Keratinocyte (primary cell): Measurements from ENCODE around the gene SMG7.

ENCODE experiments used
- CTCF ChIP-seq, 3 experiments: IDR thresholded peaks in 1 of 3; conservative IDR thresholded peaks in 1 of 3; optimal IDR thresholded peaks in 1 of 3; 2 replicates in 2 of 3; 3 replicates in 1 of 3; pipeline versions ENCODE3 to v1.5.1; 2011; ENCODE audit warnings: low read length in 3 of 3, mild to moderate bottlenecking in 3 of 3, moderate library complexity in 2 of 3, control low read depth in 1 of 3, inconsistent platforms in 1 of 3; ENCODE audit not compliant: insufficient read depth in 2 of 3; ENCODE audit errors: extremely low read depth in 1 of 3
- EZH2 ChIP-seq: IDR thresholded peaks from one replicate; pipeline ENCODE4 v1.6.1; 2012; ENCODE audit warnings: inconsistent platforms, mild to moderate bottlenecking, low read length, moderate library complexity

DNA sequence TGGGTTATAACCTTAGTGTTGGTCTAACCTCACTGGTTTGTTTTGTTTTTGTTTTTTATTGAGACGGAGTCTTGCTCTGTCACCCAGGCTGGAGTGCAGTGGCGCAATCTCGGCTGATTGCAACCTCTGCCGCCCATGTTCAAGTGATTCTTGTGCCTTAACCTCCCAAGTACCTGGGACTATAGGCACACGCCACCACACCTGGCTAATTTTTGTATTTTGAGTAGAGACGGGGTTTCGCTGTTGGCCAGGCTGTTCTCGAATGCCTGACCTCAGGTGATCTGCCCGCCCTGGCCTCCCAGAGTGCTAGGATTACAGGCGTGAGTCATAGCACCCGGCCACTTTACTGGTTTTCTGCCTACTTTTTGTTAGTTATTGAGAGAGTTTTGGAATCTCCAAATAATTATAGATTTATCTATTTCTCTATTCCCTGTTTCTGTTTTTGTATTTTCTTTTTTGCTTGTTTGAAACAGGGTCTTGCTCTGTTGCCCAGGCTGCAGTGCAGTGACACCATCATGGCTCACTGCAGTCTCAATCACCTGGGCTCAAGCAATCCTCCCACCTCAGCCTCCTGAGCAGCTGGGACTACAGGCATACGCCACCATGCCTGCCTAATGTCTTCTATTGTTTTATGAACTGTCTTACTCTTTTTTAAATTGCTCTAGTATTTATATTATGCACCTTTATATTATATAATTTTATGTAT is 21.4 kb downstream of the SMG7 start:
- TF ChIP-seq CTCF (optimal IDR thresholded peaks at IDR 0.05 in 1 of 3, IDR thresholded peaks at IDR 0.05 in 1 of 3, conservative IDR thresholded peaks at IDR 0.05 in 1 of 3; ENCODE audit: extremely low read depth in 1 of 3, insufficient read depth in 2 of 3, low read length in 3 of 3) (no peak), EZH2 (no peak)
